B cell (primary cell): ENCODE results near the gene RC3H2.

ENCODE experiments used
- EZH2 ChIP-seq: IDR thresholded peaks from 2 replicates; pipeline ENCODE4 v1.6.1; 2012; ENCODE audit warnings: borderline replicate concordance, low read depth, mild to moderate bottlenecking, moderate library complexity, low read length; ENCODE audit not compliant: insufficient read depth, poor library complexity, severe bottlenecking
- TF ChIP-seq, protein P1 (sequence below): fragments of 200-600 bp; IDR thresholded peaks from one replicate; pipeline ENCODE4 v1.8.0; 2022; ENCODE audit warnings: antibody characterized with exemption, mild to moderate bottlenecking

DNA sequence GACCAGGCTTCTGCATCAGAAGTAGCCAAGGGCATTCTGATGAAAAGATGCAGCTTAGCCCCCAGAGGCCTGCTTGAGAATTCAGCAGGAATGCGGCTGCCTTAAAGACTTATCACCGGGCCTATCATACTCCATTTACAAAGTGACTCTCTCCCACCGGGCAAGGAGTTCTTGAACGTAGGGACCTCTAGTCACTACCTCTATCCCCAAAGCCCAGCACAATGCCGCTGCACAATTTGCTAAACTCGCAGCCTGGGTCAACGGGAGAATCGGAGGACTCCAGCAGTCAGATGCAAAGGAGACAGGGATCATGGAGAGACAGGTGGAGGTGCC is 77.4 kb downstream of the RC3H2 start:
- TF ChIP-seq EZH2: no peak
- TF ChIP-seq, protein P1, sequence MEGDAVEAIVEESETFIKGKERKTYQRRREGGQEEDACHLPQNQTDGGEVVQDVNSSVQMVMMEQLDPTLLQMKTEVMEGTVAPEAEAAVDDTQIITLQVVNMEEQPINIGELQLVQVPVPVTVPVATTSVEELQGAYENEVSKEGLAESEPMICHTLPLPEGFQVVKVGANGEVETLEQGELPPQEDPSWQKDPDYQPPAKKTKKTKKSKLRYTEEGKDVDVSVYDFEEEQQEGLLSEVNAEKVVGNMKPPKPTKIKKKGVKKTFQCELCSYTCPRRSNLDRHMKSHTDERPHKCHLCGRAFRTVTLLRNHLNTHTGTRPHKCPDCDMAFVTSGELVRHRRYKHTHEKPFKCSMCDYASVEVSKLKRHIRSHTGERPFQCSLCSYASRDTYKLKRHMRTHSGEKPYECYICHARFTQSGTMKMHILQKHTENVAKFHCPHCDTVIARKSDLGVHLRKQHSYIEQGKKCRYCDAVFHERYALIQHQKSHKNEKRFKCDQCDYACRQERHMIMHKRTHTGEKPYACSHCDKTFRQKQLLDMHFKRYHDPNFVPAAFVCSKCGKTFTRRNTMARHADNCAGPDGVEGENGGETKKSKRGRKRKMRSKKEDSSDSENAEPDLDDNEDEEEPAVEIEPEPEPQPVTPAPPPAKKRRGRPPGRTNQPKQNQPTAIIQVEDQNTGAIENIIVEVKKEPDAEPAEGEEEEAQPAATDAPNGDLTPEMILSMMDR: no peak
